Measurements from ENCODE around the gene PLAAT2.

The PLAAT2 gene

DNA sequence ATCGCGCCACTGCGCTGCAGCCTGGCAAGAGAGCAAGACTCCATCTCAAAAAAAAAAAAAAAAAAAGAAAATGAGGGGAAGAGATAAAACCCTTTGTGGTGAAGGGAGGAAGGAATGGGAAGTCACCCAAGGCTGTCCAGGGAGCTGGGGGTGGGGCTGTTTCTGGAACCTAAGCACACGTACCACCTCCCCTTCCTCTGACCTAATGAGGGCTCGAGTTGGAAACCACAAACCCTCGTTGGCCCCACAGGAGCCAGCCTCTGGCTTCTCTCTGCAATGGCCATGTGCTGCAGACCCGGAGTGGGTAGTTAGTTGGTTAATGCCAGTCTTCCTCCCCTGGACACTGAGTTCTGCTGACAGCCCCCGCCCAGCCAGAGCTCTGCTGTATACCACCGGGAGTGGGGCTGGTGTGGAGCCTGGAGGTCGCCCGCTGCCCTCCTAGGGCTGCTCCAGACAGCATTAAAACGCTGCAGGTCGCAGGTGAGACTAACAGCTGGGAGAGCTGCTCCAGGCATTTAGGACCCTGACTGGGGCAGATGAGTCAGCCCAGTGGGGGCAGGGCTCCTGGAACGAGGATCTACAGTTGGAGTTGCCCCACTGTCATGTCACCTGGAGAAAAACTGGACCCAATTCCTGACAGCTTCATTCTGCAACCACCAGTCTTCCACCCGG lies 57.2 kb downstream of the PLAAT2 start, which contains the start of gene LGALS12:
Gene LGALS12, plus strand, starts transcription at position 228 of the 672 bp plus-strand sequence. Its CDS starts 375 bp downstream, at position 603.
- no peak within 1 kb of the TSS for H2AFZ ChIP-seq (ENCODE audit: low read depth, low read length)
- H3K79me2 ChIP-seq (ENCODE audit: insufficient read depth, low read length), result no peaks in the 10 kb centered on the region

DNA sequence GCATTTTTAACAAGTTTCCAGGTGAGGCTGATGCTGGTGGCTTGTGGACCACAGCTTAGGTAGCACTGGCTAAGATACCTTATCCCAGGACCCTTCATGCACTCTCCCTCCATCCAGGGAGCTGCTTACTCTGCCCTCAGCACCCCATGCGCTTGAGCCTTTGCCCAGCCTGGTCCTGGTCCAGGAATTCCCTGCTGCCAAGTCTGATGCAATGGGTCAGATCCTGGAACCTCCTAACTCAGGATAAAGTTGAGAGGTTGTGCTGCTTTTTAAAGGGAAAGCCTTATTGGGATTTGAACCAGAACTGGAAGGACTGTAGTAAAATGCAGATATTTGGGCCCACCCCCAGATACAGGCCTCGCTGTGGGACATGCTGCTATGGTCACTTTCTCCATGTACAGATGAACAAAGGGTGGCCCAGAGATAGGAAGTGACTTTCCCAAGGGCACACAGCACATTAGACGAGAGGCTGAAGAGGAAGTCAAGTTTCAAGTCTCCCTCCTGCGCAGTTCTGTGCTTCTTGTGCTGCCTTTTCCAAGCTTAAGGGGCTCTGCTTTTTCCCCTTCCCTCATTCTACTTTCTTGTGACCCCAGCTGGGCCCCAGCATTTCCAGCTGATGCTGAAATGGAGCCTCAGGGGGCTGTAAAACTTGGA lies 58.1 kb downstream of the PLAAT2 start:
- Histone ChIP-seq H2AFZ (ENCODE audit: low read depth, low read length) (no peak overlapping the region), H4K20me1 (ENCODE audit: insufficient read depth, low read length) (no peaks in the 10 kb centered on the region), H3K36me3 (ENCODE audit: insufficient read depth, low read length) (no peaks in the 10 kb centered on the region), H3K9me3 (ENCODE audit: insufficient read depth, low read length, severe bottlenecking) (no peaks in the 10 kb centered on the region), H3K4me3 (ENCODE audit: low read depth in 1 of 2, low read length in 2 of 2) (no peak overlapping the region), H3K27ac (ENCODE audit: low read length) (no peak overlapping the region), H3K79me2 (ENCODE audit: insufficient read depth, low read length) (no peaks in the 10 kb centered on the region), H3K9ac (ENCODE audit: low read depth, low read length) (no peak overlapping the region), H3K4me2 (ENCODE audit: insufficient read depth, low read length) (no peak overlapping the region), H3K27me3 (ENCODE audit: insufficient read depth, low read length, poor library complexity) (no peaks in the 10 kb centered on the region), H3K4me1 (ENCODE audit: insufficient read depth, low read length) (no peaks in the 10 kb centered on the region)
- no peak for ATAC-seq (ENCODE audit: insufficient read depth, low read depth)
- no peak for DNase-seq
- TF ChIP-seq, protein P1, sequence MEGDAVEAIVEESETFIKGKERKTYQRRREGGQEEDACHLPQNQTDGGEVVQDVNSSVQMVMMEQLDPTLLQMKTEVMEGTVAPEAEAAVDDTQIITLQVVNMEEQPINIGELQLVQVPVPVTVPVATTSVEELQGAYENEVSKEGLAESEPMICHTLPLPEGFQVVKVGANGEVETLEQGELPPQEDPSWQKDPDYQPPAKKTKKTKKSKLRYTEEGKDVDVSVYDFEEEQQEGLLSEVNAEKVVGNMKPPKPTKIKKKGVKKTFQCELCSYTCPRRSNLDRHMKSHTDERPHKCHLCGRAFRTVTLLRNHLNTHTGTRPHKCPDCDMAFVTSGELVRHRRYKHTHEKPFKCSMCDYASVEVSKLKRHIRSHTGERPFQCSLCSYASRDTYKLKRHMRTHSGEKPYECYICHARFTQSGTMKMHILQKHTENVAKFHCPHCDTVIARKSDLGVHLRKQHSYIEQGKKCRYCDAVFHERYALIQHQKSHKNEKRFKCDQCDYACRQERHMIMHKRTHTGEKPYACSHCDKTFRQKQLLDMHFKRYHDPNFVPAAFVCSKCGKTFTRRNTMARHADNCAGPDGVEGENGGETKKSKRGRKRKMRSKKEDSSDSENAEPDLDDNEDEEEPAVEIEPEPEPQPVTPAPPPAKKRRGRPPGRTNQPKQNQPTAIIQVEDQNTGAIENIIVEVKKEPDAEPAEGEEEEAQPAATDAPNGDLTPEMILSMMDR (IDR thresholded peaks at IDR 0.05; ENCODE audit: borderline replicate concordance, extremely low read depth, low read length, poor library complexity, severe bottlenecking), result no peak
- TF ChIP-seq EZH2 (IDR thresholded peaks at IDR 0.05; ENCODE audit: borderline replicate concordance, low read depth, low read length, severe bottlenecking), result no peak

More for the DNA sequence above, 57.2 kb downstream of the PLAAT2 start, which contains the start of gene LGALS12:
- Histone ChIP-seq H3K27me3 (ENCODE audit: insufficient read depth, low read length, poor library complexity) (no peaks in the 10 kb centered on the region), H3K4me1 (ENCODE audit: insufficient read depth, low read length) (no peaks in the 10 kb centered on the region), H4K20me1 (ENCODE audit: insufficient read depth, low read length) (no peaks in the 10 kb centered on the region), H3K4me2 (ENCODE audit: insufficient read depth, low read length) (no peak within 1 kb of the TSS), H3K9me3 (ENCODE audit: insufficient read depth, low read length, severe bottlenecking) (no peaks in the 10 kb centered on the region), H3K27ac (ENCODE audit: low read length) (no peak within 1 kb of the TSS), H3K4me3 (ENCODE audit: low read depth in 1 of 2, low read length in 2 of 2) (no peak within 1 kb of the TSS), H3K36me3 (ENCODE audit: insufficient read depth, low read length) (no peaks in the 10 kb centered on the region), H3K9ac (ENCODE audit: low read depth, low read length) (no peak within 1 kb of the TSS)
- TF ChIP-seq EZH2 (IDR thresholded peaks at IDR 0.05; ENCODE audit: borderline replicate concordance, low read depth, low read length, severe bottlenecking), result no peak
- TF ChIP-seq, protein P1 (IDR thresholded peaks at IDR 0.05; ENCODE audit: borderline replicate concordance, extremely low read depth, low read length, poor library complexity, severe bottlenecking), result no peak
- peak; percentile 13 for DNase-seq
- peak; percentile 39; the same call in 1 of the 3 replicates for ATAC-seq (ENCODE audit: insufficient read depth, low read depth)

DNA sequence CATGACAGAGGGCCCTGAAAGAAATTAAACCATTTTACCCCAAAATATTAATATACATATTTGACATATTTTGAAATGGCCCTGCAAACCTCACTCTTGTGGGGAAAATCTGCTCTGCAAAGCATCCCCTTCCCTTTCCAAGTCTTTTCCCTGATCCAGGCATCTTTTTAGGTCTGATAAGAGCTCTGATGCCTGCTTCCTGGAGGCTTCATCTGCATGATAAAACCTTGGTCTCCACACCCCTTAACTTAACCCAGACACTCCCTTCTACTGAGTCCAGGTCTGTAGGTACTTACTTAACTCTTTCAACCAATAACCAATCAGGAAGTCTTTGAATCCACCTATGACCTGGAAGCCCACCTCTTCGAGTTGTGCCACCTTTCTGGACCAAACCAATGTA lies 59.1 kb downstream of the PLAAT2 start:
- no peak for TF ChIP-seq EZH2 (IDR thresholded peaks at IDR 0.05; ENCODE audit: borderline replicate concordance, low read depth, low read length, severe bottlenecking)
- TF ChIP-seq, protein P1 (IDR thresholded peaks at IDR 0.05; ENCODE audit: borderline replicate concordance, extremely low read depth, low read length, poor library complexity, severe bottlenecking), result no peak
- Histone ChIP-seq H3K27ac (ENCODE audit: low read length) (no peak overlapping the region), H3K4me3 (ENCODE audit: low read depth in 1 of 2, low read length in 2 of 2) (no peak overlapping the region), H3K4me1 (ENCODE audit: insufficient read depth, low read length) (no peaks in the 10 kb centered on the region), H3K79me2 (ENCODE audit: insufficient read depth, low read length) (no peaks in the 10 kb centered on the region), H3K36me3 (ENCODE audit: insufficient read depth, low read length) (no peaks in the 10 kb centered on the region), H3K9ac (ENCODE audit: low read depth, low read length) (no peak overlapping the region), H3K27me3 (ENCODE audit: insufficient read depth, low read length, poor library complexity) (no peaks in the 10 kb centered on the region), H2AFZ (ENCODE audit: low read depth, low read length) (no peak overlapping the region), H4K20me1 (ENCODE audit: insufficient read depth, low read length) (no peaks in the 10 kb centered on the region), H3K4me2 (ENCODE audit: insufficient read depth, low read length) (no peak overlapping the region), H3K9me3 (ENCODE audit: insufficient read depth, low read length, severe bottlenecking) (peaks cover 2% of the 10 kb centered on the region)
- ATAC-seq (ENCODE audit: insufficient read depth, low read depth), result no peak
- no peak for DNase-seq

Data from DND-41 (cell line).